GM21447 (cell line): ENCODE measurements around the gene SRRM2.

Experiments used
- ATAC-seq: cut with Tn5 transposase; IDR thresholded peaks from one replicate; pipeline ENCODE4 v1.9.1; 2021; ENCODE audit not compliant: unreplicated experiment

The SRRM2 gene

DNA sequence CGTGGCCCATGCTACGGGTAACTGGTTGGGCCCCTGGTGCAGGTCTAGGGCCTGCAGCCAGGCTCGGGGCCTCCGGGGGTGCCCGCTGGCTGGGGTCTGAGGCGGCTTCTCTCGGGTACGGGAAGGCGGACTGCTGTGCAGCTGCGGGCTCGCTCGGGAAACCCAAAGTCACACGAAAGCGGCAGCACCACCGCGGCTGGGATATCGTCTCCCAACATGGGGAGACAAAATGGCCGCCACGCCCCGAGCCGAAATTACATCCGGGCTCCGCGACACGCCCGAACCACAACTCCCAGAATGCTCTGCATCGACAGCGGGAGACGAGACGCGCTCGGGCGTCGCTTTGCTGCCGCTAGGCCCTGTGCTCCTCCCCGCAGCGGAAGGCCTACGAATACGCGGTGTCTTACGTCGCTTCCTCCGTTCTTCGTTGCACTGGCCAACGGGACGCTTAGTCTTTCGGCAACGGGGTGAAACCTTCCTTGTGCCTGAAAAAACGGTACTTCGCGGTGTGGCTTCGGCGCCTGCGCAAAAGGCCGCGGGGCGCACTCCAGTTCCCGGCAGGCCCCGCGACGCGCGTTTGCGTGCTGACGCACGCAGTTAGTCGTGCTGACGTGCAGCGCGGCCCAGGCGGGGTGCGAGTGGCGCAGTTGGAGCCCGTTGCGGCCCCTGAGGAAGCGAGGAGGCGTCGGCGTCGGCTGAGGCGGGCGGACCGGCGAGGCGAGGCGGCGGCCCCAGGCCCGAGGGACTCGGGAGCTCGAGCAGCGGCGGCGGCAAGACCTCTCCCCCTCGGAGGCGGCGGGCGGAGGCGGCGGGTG lies at the start of gene SRRM2:
TSS of gene SRRM2 (plus strand) at position 604 of the 815 bp plus-strand sequence. CDS start 3,727 bp downstream, outside the sequence.
- ATAC-seq, result peak; percentile 73

DNA sequence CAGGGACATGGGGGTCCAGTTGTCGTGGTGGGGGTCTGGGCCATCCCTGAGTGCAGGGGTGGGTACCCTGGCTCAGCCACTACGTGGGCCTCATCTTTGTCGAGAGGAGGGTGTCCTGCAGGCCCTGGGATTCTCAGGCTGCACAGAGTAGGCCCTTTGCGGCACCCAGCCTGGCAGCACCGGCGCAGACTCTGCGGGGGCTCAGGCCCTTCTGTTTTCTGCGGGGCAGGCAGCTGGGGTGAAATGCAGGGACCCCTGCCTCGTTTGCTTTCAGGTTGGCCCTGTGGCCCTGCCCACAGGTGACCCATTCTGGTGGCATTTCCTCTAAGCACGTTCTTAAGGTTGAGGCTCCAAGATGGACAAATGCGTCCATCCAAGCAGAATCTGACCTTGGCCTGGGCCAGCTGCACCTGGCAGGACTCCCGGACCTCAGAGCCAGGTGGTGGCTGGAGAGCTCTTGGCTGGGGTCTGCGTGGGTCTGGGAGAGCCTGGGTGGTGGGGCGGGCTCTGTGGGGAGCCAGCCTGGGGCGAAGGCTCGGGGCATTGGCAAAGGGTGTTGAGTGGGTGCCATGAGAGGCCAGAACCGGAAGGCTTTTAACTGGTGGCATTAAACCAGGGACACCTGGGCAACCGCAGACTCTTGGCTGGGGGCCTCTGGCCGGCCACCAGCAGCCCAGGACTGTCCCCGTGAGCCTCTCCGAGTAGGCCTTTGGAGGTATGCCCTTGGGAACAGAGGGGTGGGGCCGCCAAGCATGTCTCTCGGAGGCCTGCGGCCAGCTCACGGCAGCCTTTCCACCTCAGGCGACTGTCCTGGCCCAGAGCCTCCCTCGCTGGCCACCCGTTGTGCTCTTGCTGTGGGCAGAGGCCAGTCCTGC lies 49.3 kb upstream of the SRRM2 start:
- no peak for ATAC-seq

DNA sequence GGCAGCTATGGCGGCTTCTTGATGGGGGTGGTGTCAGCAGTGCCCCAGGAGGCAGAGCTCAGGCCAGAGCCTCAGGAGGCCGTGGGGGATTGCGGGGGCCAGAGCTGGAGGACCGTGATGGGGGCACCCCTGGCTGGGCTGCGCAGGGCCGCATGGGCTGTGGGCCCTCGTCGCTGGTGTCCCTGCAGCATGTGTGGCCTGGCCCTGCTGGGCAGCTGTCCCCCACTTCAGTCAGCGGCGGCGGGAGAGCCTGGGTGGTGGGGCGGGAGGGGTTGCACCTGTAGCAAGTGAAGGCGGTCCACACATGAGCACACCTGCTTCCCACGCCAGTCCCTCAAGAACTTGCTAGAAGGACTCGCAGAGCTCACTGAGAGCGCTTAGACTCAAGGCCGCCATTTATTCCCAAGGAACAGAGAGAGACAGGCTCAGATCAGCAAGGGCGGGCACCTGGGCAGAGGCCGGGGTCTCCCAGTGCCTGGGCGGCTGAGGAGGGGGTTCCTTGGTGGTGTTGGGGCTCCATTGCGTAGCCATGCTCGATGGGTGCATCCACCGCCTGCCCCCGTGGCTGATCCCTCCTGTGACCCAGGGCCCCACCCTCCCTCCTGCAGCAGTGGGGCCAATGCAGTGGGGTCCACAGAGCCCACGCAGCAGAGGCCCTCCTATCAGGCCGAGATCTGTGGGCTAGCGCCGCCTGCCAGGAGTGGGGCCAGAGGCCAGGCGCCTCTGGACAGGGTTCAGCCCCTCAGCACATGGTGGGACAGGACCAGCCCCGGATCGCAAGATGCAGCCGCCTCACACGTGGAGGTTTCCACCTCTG lies 48.1 kb upstream of the SRRM2 start:
- no peak for ATAC-seq

DNA sequence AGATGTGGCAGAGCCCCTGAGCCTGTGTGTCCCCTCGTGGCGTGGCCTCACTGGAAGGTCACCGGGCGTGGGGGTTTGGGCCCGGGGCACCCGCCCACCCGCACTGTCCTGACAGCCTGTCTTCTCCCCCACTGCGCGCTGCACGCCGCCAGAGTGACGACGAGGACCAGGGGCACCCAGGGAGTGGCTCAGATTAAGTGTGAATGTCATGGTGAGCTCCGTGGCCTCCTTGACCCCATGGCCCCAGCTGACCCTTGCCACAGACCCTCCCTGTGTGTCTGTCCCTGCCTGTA lies 47.5 kb upstream of the SRRM2 start:
- no peak for ATAC-seq

DNA sequence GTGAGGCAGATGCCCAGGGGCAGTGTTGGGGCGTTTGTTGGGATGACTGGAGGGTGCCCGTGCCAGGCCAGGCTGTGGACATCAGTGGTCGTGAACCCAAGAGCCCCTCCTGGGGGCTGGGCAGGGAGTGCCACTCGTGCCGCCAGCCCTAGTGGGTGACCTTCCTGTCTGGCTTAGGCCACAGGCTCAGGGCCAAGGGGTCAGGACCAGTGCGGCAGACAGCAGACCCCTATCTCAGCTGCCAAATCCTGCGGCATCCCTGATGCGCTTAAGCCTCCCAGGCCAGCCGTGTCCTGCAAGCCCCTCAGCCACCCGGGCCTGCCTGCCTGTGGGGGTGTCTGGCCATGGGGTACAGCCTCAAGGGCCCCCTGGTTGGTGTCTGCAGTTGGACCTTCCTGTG lies 47.1 kb upstream of the SRRM2 start:
- ATAC-seq, result no peak

DNA sequence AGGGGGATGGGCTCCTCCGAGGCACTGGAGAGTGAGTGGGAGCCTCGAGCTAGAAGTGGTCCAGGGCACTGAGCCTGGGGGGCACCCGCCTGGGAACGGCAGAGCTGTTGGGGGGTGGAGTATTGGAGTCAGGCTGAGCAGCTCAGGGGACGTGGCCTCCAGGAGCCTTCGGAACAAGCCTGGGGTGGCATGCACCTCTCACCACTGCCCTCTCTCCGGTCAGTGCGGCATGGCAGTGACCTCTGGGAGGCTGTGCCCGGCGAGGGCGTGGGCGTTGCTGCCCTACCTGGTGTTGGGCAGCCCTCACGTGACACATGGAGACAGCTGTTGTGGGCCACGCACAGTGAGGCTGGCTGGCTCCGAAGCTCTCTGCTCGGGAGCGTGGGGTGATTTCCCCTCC lies 46.4 kb upstream of the SRRM2 start:
- no peak for ATAC-seq

DNA sequence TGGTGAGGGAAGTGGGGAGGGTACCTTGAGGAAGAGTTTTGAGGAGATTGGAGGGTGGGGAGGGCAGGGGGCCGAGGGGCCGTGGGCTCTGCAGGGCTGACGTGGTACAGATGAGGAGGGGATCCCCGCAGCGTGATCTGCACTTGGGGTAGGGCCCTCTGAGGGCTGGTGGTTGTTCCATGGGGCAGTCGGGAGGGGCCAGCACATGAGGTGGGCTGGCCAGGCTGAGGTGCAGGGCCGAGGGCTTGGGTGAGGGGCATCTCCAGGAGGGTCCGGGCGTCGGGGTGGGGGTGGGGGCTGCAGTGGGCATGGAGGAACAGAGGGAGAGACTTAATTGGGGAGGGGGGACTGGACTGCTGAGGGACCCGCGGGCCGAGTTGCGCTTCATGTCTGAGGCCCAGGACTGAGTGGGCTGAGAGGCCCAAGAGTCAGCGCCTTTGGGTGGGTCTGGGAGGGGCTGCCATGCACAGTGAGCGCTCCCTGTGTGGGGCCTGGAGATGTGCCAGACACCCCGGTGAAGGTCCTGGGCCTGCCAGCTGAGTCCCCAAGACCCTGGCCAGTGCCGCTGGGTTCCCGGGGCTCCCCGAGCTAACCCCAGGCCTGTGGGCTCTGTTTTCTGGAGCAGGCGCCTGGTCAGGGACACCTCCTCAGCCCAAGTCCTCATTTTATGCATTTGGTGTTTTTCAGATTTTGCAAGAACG lies 45.7 kb upstream of the SRRM2 start:
- no peak for ATAC-seq

DNA sequence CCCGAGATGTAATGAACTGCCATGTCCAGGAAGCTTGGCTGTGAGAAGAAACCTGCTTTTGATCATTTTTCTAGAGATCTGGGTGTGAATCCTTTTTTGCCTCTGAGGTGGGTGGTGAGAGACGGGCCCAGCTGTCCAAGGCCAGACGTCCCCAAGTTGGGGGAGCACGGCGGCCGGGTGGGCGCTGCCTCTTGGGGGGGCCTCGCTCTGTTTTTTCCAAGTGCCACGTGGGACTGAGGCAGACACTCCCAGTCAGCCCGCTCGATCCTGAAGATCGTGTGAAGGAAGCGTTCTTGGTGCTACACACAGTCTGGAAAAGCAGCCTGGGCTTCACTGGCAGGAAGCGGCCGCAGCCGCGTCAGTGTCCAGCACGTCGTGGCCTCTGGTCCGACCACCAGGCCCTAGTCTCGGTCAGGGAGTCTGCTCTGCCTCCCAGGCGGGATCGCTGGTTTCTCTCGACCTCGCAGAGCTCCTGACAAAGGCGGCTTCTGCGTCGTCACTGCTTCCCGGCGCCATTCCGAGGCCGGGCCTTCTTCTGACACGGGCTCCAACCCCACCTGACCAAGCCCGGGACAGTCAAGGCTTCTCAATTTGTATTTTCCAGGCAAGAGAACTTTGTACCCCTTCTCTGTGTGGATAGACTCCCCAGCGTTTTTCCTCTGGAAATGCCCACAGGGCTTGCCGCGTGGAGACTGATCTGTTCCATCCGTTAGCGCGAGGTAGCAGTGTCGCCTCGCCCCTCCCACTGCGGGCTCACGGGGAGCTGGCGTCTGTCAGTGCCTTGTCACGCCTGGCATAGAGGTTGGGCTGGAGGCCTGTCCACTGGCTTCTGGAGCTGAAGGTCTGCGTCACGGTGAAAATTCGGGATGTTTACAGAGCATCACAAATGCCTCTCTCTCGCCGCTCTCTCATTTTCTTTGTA lies 44.8 kb upstream of the SRRM2 start:
- ATAC-seq, result no peak

DNA sequence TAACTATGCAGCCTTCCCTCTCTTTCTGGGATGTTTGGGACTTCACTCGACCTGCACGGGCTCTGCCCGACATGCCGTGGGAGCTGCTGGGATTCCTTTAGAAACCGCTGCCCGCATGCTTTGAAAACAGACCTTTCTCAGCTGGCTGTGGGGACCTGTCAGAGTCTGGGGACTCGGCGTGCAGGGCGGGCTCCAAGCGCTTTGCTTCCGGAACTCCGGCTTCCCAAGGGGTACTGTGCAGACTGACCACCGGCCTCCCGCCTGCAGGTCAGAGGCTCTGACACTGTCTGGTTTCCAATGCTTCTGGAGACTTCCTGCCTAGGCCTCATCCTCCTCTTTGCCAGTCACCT lies 44.2 kb upstream of the SRRM2 start:
- ATAC-seq, result no peak

DNA sequence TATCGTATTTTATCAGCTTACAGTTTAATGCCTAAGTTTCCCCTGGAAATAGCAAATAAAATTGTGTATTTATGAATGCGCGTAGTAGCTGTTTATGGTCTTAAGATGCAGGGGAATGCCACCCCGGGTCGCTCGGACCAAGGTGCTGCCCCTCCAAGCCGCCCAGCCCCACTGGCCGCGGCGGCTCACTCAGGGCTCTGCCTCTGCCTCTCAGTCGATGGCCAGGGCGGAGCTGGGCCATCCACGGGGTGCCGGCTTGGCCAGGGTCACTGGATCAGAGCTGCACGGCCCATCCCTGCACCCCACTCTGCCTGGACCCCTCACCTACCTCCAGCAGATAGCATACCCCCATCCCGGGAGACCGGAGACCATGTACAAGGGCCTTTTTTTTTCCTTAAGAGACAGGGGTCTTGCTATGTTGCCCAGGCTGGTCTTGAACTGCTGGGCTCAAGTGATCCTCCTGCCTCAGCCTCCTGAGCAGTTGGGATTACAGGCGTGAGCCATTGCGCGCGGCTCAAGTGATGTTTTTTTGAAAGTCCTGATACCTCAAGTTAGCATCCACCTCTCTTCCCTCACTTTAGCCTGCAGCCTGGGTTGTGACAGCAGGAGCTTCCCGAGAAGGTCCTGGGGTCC lies 43.4 kb upstream of the SRRM2 start:
- ATAC-seq, result no peak

DNA sequence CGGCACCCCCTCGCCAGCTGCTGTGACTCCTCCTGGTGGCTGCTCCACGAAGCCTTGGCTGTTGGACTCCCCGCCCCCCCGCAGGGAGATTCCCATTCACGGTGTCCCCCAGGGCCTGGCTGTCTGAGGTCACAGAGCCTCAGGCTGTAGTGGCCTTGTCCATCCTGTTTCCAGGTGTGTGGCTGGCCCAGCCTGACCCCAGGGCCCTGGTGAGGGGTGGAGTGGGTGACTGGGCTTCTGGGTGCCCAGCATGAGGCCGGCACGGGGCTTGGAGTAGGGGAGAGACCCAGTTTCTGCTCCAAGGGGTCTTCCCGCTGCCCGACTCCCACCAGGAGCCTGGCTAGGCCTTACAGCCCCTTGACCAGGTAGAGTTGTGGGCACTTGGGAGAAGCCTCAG lies 42.9 kb upstream of the SRRM2 start:
- no peak for ATAC-seq

DNA sequence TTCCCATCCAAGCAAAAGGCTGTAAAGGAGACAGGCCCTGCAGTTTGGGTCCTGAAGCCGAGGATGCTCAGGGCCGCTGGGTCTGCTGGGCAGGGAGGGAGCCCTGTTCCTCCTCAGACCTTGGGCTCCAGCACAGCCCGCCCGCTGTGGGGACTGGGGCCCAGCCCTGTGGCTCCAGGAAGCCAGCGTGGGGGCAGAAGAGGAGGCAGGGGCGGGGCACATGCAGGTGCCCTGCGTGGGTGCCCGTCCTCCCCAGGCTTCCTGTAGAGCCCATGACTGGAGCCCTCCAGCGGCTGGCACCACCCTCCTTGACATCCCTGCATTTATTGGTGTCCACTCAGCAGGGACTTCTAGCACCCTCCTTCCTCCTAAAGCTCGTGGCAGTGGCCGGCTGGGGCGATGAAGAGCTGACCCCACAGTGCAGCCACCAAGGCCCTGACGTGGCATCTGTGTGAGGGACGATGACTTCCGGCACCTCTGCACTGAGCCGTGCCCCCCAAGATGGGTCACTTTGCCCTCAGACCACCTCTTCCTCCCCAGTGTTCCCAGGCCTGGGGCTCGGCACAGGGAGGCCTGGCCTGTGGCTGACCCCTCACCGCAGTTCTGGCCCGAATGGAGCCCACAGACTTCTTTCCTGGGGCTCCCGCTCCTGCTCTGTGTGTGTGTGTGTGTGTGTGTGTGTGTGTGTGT lies 42.3 kb upstream of the SRRM2 start:
- ATAC-seq, result no peak

DNA sequence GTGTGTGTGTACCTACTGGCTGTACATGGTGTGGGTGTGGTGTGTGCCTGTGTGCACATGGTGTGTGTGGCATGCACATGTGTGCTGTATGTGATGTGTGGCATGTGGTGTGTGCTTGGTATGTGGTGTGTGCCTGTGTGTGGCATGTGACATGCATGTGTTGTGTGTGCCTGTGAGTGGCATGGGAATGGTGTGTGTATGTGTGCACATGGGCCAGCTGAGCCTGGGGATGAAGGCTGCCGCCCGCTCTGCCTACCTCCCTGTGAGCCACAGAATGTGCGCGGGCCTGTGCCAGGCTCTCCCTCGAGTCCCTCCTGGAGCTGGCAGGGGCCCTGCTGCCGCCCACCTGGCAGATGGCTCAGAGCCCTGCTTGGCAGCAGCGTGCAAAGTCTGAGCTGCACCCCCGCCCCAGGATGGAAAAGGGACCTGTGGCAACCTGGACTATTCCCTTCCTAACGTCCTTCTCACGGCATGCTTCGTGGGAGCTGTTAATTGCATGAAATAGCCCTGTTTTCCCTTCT lies 41.7 kb upstream of the SRRM2 start:
- ATAC-seq, result no peak

DNA sequence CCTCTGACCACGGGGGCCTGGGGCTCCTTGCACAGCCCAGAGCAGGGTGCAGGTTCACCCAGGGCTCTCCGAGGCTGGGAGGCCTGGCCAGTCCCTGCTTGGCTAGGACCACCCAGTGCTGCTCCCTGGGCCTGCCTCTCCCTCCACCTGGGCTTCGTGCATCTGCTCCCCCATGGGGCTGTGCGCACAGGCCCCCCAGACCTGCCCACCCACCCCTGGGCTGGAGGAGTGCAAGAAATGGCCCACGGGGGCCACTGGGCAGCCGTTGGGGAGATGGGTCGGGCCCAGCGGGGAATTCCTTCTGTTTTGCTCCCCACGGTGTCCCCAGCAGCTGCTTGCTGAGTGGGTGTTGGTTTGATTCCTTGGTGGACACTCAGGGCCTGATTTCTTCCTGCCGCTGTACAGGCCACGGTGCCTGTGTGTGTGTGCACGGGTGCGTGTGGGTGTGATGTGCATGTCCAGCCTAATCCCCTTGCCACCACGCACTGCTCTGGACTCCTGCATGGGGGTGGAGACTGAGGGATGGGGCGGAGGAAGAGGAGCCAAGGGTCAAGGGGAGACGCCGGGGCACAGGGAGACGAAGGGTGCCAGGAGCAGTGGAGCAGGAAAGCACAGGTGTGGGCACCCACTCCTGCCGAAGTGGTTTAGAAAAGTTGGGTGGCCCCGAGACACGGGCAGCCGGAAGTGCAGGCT lies 40.9 kb upstream of the SRRM2 start:
- no peak for ATAC-seq

DNA sequence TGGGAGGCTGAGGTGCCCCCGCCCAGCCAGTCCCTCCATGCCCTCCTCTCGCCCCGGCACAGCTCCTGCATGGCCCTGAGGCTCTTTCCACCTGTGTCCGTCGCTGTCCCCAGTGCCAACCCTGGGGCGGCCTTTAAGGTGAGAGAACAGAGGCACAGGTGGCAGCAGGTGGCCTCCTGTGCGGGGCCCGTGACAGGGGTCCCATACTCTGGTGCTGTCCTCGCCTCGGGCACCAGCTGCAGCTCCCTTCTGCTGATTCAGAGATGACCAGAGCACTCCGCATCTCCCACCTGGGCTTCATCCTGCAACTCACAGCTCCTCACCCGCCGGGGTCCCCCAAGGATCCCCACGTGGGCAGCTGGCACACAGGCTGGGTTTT lies 40.4 kb upstream of the SRRM2 start:
- ATAC-seq, result no peak

DNA sequence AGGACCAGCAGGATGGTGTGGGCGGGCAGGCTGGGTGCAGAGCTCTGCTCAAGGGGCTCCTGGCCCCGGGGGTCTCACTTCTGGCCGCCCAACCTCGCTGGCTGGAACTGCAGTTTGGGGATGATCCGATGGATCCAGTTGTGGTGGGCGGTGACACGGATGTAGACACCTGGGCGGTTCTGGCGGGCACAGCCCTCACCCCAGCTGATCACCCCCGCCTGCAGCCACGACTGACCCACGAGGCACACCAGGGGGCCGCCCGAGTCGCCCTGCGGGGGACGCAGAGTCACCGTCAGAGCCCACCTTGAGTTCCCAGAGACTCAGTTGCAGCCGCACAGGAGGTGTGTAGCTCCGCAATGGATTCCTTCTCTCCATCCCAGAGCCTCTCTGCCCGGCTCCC lies 39.9 kb upstream of the SRRM2 start:
- no peak for ATAC-seq

DNA sequence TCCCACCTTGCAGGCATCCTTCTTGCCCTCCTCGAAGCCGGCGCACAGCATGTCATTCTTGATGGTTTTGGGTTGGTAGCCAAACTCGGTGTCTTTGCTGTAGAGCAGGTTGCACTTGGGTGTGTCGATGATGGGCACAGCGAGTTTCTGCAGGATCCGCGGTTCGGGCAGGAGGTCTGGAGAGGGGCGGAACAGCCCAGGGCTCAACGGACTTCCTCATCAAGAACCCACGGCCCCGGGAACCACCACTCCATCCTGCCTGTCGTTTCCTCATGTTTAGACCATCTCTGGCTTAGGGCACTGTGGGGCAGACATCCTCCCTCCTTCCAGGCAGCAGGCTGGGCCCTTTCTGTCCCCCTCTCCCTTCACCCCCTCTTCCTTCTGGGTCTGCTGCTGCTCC lies 38.9 kb upstream of the SRRM2 start:
- ATAC-seq, result no peak
